NCI-H2029 treated with DMSO at 0.1 percent for 48 hours (cell line): ENCODE results near the gene SEPHS1.

Source experiments
- DNase-seq: peaks from one replicate; lab custom pipeline; 2025; lab: John Stamatoyannopoulos, UW

SEPHS1 gene

GRCh38 chr10:13328126-13328525 is 20.0 kb downstream of the SEPHS1 start:
- no peak for DNase-seq

GRCh38 chr10:13327534-13327933 is 20.6 kb downstream of the SEPHS1 start:
- DNase-seq, result no peak

GRCh38 chr10:13322615-13323148 is 25.4 kb downstream of the SEPHS1 start:
- DNase-seq, result no peak

GRCh38 chr10:13321576-13321975 is 26.5 kb downstream of the SEPHS1 start:
- DNase-seq, result no peak

GRCh38 chr10:13319166-13319565 is 28.9 kb downstream of the SEPHS1 start:
- no peak for DNase-seq

- no peak for DNase-seq
Observed at GRCh38 chr10:13317474-13317873, 30.6 kb downstream of the SEPHS1 start.

- DNase-seq, result no peak
Observed at GRCh38 chr10:13316635-13317311, 31.3 kb downstream of the SEPHS1 start.

- no peak for DNase-seq
Observed at GRCh38 chr10:13315361-13315760, 32.7 kb downstream of the SEPHS1 start.

- DNase-seq, result no peak
Observed at GRCh38 chr10:13311177-13311575, 36.9 kb downstream of the SEPHS1 start.

GRCh38 chr10:13310518-13311176 is 37.4 kb downstream of the SEPHS1 start:
- no peak for DNase-seq

- DNase-seq, result no peak
Observed at GRCh38 chr10:13309792-13310191, 38.3 kb downstream of the SEPHS1 start.

GRCh38 chr10:13308096-13308495 is 40.0 kb downstream of the SEPHS1 start:
- DNase-seq, result no peak

GRCh38 chr10:13306103-13306502 is 42.0 kb downstream of the SEPHS1 start:
- no peak for DNase-seq

- no peak for DNase-seq
Observed at GRCh38 chr10:13302821-13303555, 45.1 kb downstream of the SEPHS1 start.

GRCh38 chr10:13299437-13300287 is 48.4 kb downstream of the SEPHS1 start, which contains the start of gene PHYH:
TSS of gene PHYH (minus strand) at chr10:13300064. CDS start at chr10:13300042, 22 bp downstream.
- DNase-seq, result peak; percentile 2

GRCh38 chr10:13298748-13299436 is 49.2 kb downstream of the SEPHS1 start:
- DNase-seq, result no peak

GRCh38 chr10:13296476-13296875 is 51.6 kb downstream of the SEPHS1 start:
- no peak for DNase-seq

- no peak for DNase-seq
Observed at GRCh38 chr10:13294784-13295183, 53.3 kb downstream of the SEPHS1 start.

- no peak for DNase-seq
Observed at GRCh38 chr10:13291821-13292773, 56.0 kb downstream of the SEPHS1 start.

GRCh38 chr10:13291061-13291460 is 57.0 kb downstream of the SEPHS1 start:
- DNase-seq, result no peak
